Breast epithelium (tissue), 4 donors: Measurements from ENCODE around the gene NUP98. TPM values are rescaled to one million over a fixed set of nuclear protein-coding genes. Genes with fewer than 3 reads are reported as not detected.

ENCODE experiments used
- DNase-seq, 2 donors: peaks; one replicate each; pipeline ENCODE4 v3.0.0-alpha.2; 2019; ENCODE audit warnings: low spot score in 2 of 2
- H3K27ac ChIP-seq, 2 donors: fragments of 200-600 bp; sonication (generic) in 1 of 2; one replicate each; pipeline ENCODE4 v1.5.1; 2016 to 2019; ENCODE audit warnings: mild to moderate bottlenecking in 1 of 2
- H3K27me3 ChIP-seq, 2 donors: fragments of 200-600 bp; sonication (generic) in 1 of 2; one replicate each; pipeline versions ENCODE4 v1.5.1 to v1.6.0; 2017 to 2019; ENCODE audit warnings: control low read depth in 1 of 2, mild to moderate bottlenecking in 1 of 2
- H3K36me3 ChIP-seq: fragments of 200-600 bp; one replicate; pipeline ENCODE4 v1.5.1; 2019
- H3K4me1 ChIP-seq, 2 donors: fragments of 200-600 bp; sonication (generic); one replicate each; pipeline ENCODE4 v1.5.1; 2016 to 2019; ENCODE audit warnings: control low read depth in 1 of 2
- H3K4me3 ChIP-seq, 3 donors: fragments of 200-600 bp; sonication (generic); 1 replicate in 2 of 3; 2 replicates in 1 of 3; pipeline ENCODE4 v1.5.1; 2016 to 2019; ENCODE audit warnings: mild to moderate bottlenecking in 3 of 3, moderate library complexity in 2 of 3
- H3K9me3 ChIP-seq, 2 donors: fragments of 200-600 bp; sonication (generic) in 1 of 2; one replicate each; pipeline ENCODE4 v1.5.1; 2016 to 2019; ENCODE audit warnings: control low read depth in 1 of 2
- CTCF ChIP-seq, 3 donors: fragments of 450-650 bp; IDR thresholded peaks; one replicate each; pipeline ENCODE4 v1.5.1; 2016 to 2017; ENCODE audit warnings: antibody characterized with exemption in 3 of 3, mild to moderate bottlenecking in 3 of 3, moderate library complexity in 3 of 3
- POLR2A ChIP-seq: fragments of 450-650 bp; IDR thresholded peaks from one replicate; pipeline ENCODE4 v1.6.1; 2016; ENCODE audit warnings: antibody characterized with exemption, mild to moderate bottlenecking, moderate library complexity
- POLR2AphosphoS5 ChIP-seq, 3 donors: sonication (generic); formaldehyde crosslinking; IDR thresholded peaks; one replicate each; pipeline ENCODE4 v1.6.1; 2017; ENCODE audit warnings: antibody characterized with exemption in 3 of 3
- intact Hi-C: fragments of 100-400 bp; cut with DNase I; formaldehyde crosslinking; loops from one replicate; pipeline ENCODE4 v1.15.1; 2023; ENCODE audit warnings: low total_unique reads
- total RNA-seq, 3 donors: library from RNA; depleted of rRNA; stranded (reverse); fragments of >200 nt; gene quantifications; one replicate each; pipeline ENCODE4 v1.1.0, GENCODE V29; 2016

Gene NUP98
- total RNA-seq, 3 donors from 2014 or later = 98.1 to 178 (median 142) TPM

GRCh38 chr11:3667149-3668035, 130.0 kb downstream of the NUP98 start:
- intact Hi-C loops = no loop called here
- TF ChIP-seq POLR2A (no peak), POLR2AphosphoS5 (IDR thresholded peaks at IDR 0.05) (no peak), CTCF (IDR thresholded peaks at IDR 0.05) (no peak)
- Histone ChIP-seq H3K36me3 (peaks cover 6% of the 10 kb centered on the region), H3K4me1 (no peaks in the 10 kb centered on the region), H3K4me3 (no peak overlapping the region), H3K27ac (no peak overlapping the region), H3K9me3 (no peaks in the 10 kb centered on the region), H3K27me3 (no peaks in the 10 kb centered on the region)
- DNase-seq = no peak

- DNase-seq = no peak
- TF ChIP-seq POLR2AphosphoS5 (IDR thresholded peaks at IDR 0.05) (no peak), CTCF (IDR thresholded peaks at IDR 0.05) (no peak), POLR2A (no peak)
- H3K27ac ChIP-seq = no peak overlapping the region
- no peaks in the 10 kb centered on the region for H3K9me3 ChIP-seq
- H3K36me3 ChIP-seq = peaks cover 6% of the 10 kb centered on the region
- H3K27me3 ChIP-seq = no peaks in the 10 kb centered on the region
- H3K4me1 ChIP-seq = no peaks in the 10 kb centered on the region
- intact Hi-C loops = no loop called here
- no peak overlapping the region for H3K4me3 ChIP-seq
Observed at GRCh38 chr11:3666023-3666530, 131.3 kb downstream of the NUP98 start.

GRCh38 chr11:3665336-3666022, 131.9 kb downstream of the NUP98 start:
- H3K27me3 ChIP-seq = no peaks in the 10 kb centered on the region
- intact Hi-C loops = no loop called here
- H3K4me3 ChIP-seq = no peak overlapping the region
- no peak overlapping the region for H3K27ac ChIP-seq
- TF ChIP-seq POLR2A = no peak
- peaks cover 6% of the 10 kb centered on the region for H3K36me3 ChIP-seq
- no peaks in the 10 kb centered on the region for H3K4me1 ChIP-seq
- H3K9me3 ChIP-seq = no peaks in the 10 kb centered on the region
- no peak for DNase-seq

GRCh38 chr11:3664032-3664630, 133.2 kb downstream of the NUP98 start:
- Histone ChIP-seq H3K27me3 (no peaks in the 10 kb centered on the region), H3K36me3 (peaks cover 6% of the 10 kb centered on the region), H3K4me3 (no peak overlapping the region), H3K27ac (no peak overlapping the region), H3K4me1 (no peaks in the 10 kb centered on the region), H3K9me3 (no peaks in the 10 kb centered on the region)
- no peak for DNase-seq
- TF ChIP-seq POLR2A (no peak), POLR2AphosphoS5 (IDR thresholded peaks at IDR 0.05) (no peak)
- intact Hi-C loops = no loop called here

- TF ChIP-seq POLR2AphosphoS5 (IDR thresholded peaks at IDR 0.05) = no peak
- Histone ChIP-seq H3K4me1 (no peaks in the 10 kb centered on the region), H3K36me3 (peaks cover 6% of the 10 kb centered on the region), H3K9me3 (no peaks in the 10 kb centered on the region), H3K4me3 (no peak overlapping the region), H3K27me3 (no peaks in the 10 kb centered on the region), H3K27ac (no peak overlapping the region)
- DNase-seq = no peak
- intact Hi-C loops = no loop called here
Observed at GRCh38 chr11:3662856-3663255, 134.5 kb downstream of the NUP98 start.

GRCh38 chr11:3660960-3661359, 136.4 kb downstream of the NUP98 start:
- DNase-seq = no peak

More at GRCh38 chr11:3660960-3661359, 136.4 kb downstream of the NUP98 start:
- intact Hi-C loops = no loop called here
- no peaks in the 10 kb centered on the region for H3K36me3 ChIP-seq
- no peaks in the 10 kb centered on the region for H3K27me3 ChIP-seq
- H3K4me3 ChIP-seq = no peak overlapping the region
- H3K4me1 ChIP-seq = no peaks in the 10 kb centered on the region
- no peak overlapping the region for H3K27ac ChIP-seq
- no peaks in the 10 kb centered on the region for H3K9me3 ChIP-seq
- TF ChIP-seq CTCF (IDR thresholded peaks at IDR 0.05) (no peak), POLR2A (no peak), POLR2AphosphoS5 (IDR thresholded peaks at IDR 0.05) (no peak)
